Measurements from ENCODE around the gene SSTR3. TPM values are rescaled to one million over a fixed set of nuclear protein-coding genes. Genes with fewer than 3 reads are reported as not detected.

SSTR3 gene
- total RNA-seq, 1 donor from 2014 or later = not detected

GRCh38 chr22:37154925-37155712 is 57.2 kb downstream of the SSTR3 start:
- DNase-seq (ENCODE audit: extremely low read depth, low read depth, low spot score) = no peak

Other genes starting within 250 kb of the SSTR3 start
- gene TST, start 193.0 kb downstream of the SSTR3 start, total RNA-seq = 63.6 and 90.9 TPM in 2 replicates
- 165 and 191 TPM in 2 replicates for gene MPST, start 192.7 kb downstream of the SSTR3 start, total RNA-seq
- 35.1 and 46.4 TPM in 2 replicates for gene KCTD17, start 160.7 kb downstream of the SSTR3 start, total RNA-seq
- gene TMPRSS6, start 102.8 kb downstream of the SSTR3 start, total RNA-seq = not detected in 2 replicates
- gene IL2RB, start 62.6 kb downstream of the SSTR3 start, total RNA-seq = 0.18 and 0.34 TPM in 2 replicates
- gene C1QTNF6, start 24.2 kb downstream of the SSTR3 start, total RNA-seq = 14.2 and 15.2 TPM in 2 replicates
- 126 and 218 TPM in 2 replicates for gene RAC2, start 31.8 kb upstream of the SSTR3 start, total RNA-seq
- 0.24 and 0.47 TPM in 2 replicates for gene CYTH4, start 70.0 kb upstream of the SSTR3 start, total RNA-seq
- 3.2 and 5.0 TPM in 2 replicates for gene ELFN2, start 215.0 kb upstream of the SSTR3 start, total RNA-seq